OCI-LY7 (cell line): ENCODE results near the gene NLRP3. TPM values are rescaled to one million over a fixed set of nuclear protein-coding genes. Genes with fewer than 3 reads are reported as not detected.

Experiments
- BruUV-seq: library from RNA; stranded (reverse); fragments of 400-500 nt; replicated peaks from 2 replicates; lab custom pipeline; 2021; lab: Mats Ljungman, UMichigan
- CTCF ChIA-PET: fragments of 300-600 bp; sonication (Branson Sonifier 250); formaldehyde crosslinking; loops from one replicate; lab custom pipeline; 2022; ENCODE audit warnings: antibody characterized with exemption; ENCODE audit not compliant: unreplicated experiment; lab: Charles Lee
- POLR2A ChIA-PET: fragments of 300-600 bp; sonication (Branson Sonifier 250); formaldehyde crosslinking; loops from one replicate; lab custom pipeline; 2022; ENCODE audit warnings: antibody characterized with exemption; lab: Charles Lee
- DNase-seq: peaks from one replicate; pipeline ENCODE4 v3.0.0-alpha.2; 2015; ENCODE audit warnings: low spot score
- H2AFZ ChIP-seq: fragments of 200-600 bp; sonication (generic), shearing (Covaris generic); 2 replicates; pipeline ENCODE4 v1.6.1; 2014; ENCODE audit warnings: mild to moderate bottlenecking, antibody characterized with exemption, low read length, moderate library complexity
- H3K27ac ChIP-seq: fragments of 200-600 bp; sonication (generic); 2 replicates; pipeline ENCODE4 v1.5.1; 2014; ENCODE audit warnings: mixed run types, low read depth, mild to moderate bottlenecking, moderate library complexity, low read length, inconsistent platforms; ENCODE audit not compliant: poor library complexity, severe bottlenecking
- H3K36me3 ChIP-seq: fragments of 200-600 bp; sonication (generic); 2 replicates; pipeline ENCODE4 v1.6.1; 2014; ENCODE audit warnings: mild to moderate bottlenecking, antibody characterized with exemption, low read length, moderate library complexity, mixed read lengths; ENCODE audit not compliant: insufficient read depth
- H3K4me1 ChIP-seq: fragments of 200-600 bp; sonication (generic); 2 replicates; pipeline ENCODE4 v1.5.1; 2014; ENCODE audit warnings: mild to moderate bottlenecking, low read length; ENCODE audit not compliant: insufficient read depth, poor library complexity, severe bottlenecking
- H3K4me2 ChIP-seq: fragments of 200-600 bp; sonication (generic); 2 replicates; pipeline ENCODE4 v1.6.1; 2014; ENCODE audit warnings: mild to moderate bottlenecking, low read length
- H3K4me3 ChIP-seq: fragments of 200-600 bp; sonication (generic); 2 replicates; pipeline ENCODE4 v1.5.1; 2014; ENCODE audit warnings: mild to moderate bottlenecking, low read depth, low read length; ENCODE audit not compliant: poor library complexity, severe bottlenecking
- H3K79me2 ChIP-seq: fragments of 200-600 bp; sonication (generic); 2 replicates; pipeline ENCODE4 v1.6.1; 2016; ENCODE audit warnings: low read depth, mild to moderate bottlenecking, low read length, moderate library complexity, mixed read lengths; ENCODE audit not compliant: insufficient read depth
- H3K9me2 ChIP-seq: fragments of 200-600 bp; sonication (generic); 2 replicates; pipeline ENCODE4 v1.6.1; 2016; ENCODE audit warnings: mild to moderate bottlenecking, low read length, mixed read lengths; ENCODE audit not compliant: insufficient read depth
- H3K9me3 ChIP-seq: fragments of 200-600 bp; sonication (generic); 2 replicates; pipeline ENCODE4 v1.6.1; 2014; ENCODE audit warnings: mild to moderate bottlenecking, mixed run types, low read length, mixed read lengths
- H4K20me1 ChIP-seq: fragments of 200-600 bp; sonication (generic); 2 replicates; pipeline ENCODE4 v1.6.1; 2014; ENCODE audit warnings: mild to moderate bottlenecking, antibody characterized with exemption, low read length, moderate library complexity, mixed read lengths; ENCODE audit not compliant: insufficient read depth
- EZH2phosphoT487 ChIP-seq: fragments of 200-600 bp; sonication (generic); IDR thresholded peaks from 2 replicates; pipeline ENCODE4 v1.6.1; 2018; ENCODE audit warnings: low read depth, borderline replicate concordance, mild to moderate bottlenecking, mixed run types, antibody characterized with exemption, low read length, moderate library complexity, mixed read lengths
- intact Hi-C: fragments of 100-400 bp; cut with micrococcal nuclease; formaldehyde crosslinking; loops from one replicate; pipeline ENCODE4 v1.10.0; 2022; ENCODE audit not compliant: unreplicated experiment
- total RNA-seq, 2 experiments: library from RNA; depleted of rRNA in 1 of 2; stranded (reverse); fragments of >200 nt in 1 of 2; shearing (Covaris generic) in 1 of 2; gene quantifications; 2 replicates each; pipeline ENCODE4 v1.2.3, GENCODE V29; 2014 to 2022
- TF ChIP-seq, protein P1 (sequence below): fragments of 200-600 bp; sonication (generic); conservative IDR thresholded peaks from 2 replicates; pipeline ENCODE4 v1.5.1; 2014; ENCODE audit warnings: mild to moderate bottlenecking, antibody characterized with exemption, low read length, moderate library complexity, mixed read lengths

The NLRP3 gene
- total RNA-seq, 2 experiments from 2014 or later, result not detected

DNA sequence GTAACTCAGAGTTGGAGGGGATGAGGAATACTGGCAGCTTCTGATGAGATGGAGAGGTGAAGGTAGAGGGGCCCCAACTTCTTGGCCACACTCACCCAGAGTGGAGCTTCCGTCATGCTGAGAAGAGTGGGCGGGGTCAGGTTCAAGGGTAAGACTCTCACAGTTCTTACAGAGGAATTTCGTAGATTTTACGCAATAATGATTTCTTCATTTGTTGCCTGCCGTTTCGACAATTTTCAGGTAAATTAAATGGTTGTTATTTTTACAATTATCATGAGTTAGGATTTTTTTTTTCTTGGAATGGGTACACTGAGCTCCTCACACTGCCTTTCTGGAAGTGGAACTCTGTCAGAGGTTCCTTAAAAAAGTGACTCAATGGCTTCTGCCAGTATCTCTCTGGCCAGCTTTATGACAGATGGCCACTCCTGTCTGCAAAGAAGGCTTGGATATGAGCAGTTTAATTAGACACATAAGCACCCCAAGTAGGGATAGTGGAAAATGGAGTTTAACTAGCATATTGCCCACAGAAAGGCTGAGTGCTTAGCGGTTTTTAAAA lies 13.8 kb upstream of the NLRP3 start:
- no TSS peak for BruUV-seq
- Histone ChIP-seq H2AFZ (no peak overlapping the region), H3K36me3 (no peaks in the 10 kb centered on the region), H3K9me3 (no peaks in the 10 kb centered on the region), H3K27ac (no peak overlapping the region), H3K4me1 (no peaks in the 10 kb centered on the region), H3K4me2 (no peak overlapping the region), H4K20me1 (no peaks in the 10 kb centered on the region), H3K9me2 (no peaks in the 10 kb centered on the region), H3K4me3 (no peak overlapping the region), H3K79me2 (no peaks in the 10 kb centered on the region)
- ChIA-PET POLR2A (interaction anchor here (0.6 to 1.4 kb wide), 3 partner anchors 9 to 178 kb away, joined by 3 to 5 read pairs (median 4); no protein-coding TSS in a partner anchor), CTCF (no interaction called here)
- no peak for DNase-seq
- no peak for TF ChIP-seq EZH2phosphoT487
- TF ChIP-seq, protein P1, sequence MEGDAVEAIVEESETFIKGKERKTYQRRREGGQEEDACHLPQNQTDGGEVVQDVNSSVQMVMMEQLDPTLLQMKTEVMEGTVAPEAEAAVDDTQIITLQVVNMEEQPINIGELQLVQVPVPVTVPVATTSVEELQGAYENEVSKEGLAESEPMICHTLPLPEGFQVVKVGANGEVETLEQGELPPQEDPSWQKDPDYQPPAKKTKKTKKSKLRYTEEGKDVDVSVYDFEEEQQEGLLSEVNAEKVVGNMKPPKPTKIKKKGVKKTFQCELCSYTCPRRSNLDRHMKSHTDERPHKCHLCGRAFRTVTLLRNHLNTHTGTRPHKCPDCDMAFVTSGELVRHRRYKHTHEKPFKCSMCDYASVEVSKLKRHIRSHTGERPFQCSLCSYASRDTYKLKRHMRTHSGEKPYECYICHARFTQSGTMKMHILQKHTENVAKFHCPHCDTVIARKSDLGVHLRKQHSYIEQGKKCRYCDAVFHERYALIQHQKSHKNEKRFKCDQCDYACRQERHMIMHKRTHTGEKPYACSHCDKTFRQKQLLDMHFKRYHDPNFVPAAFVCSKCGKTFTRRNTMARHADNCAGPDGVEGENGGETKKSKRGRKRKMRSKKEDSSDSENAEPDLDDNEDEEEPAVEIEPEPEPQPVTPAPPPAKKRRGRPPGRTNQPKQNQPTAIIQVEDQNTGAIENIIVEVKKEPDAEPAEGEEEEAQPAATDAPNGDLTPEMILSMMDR, result no peak
- intact Hi-C loops, result no loop called here

- POLR2A ChIA-PET, result no interaction called here
- DNase-seq, result no peak
- H3K4me2 ChIP-seq, result no peak overlapping the region
- H4K20me1 ChIP-seq, result no peaks in the 10 kb centered on the region
- BruUV-seq, result no TSS peak
- intact Hi-C loops, result no loop called here
- H3K4me1 ChIP-seq, result no peaks in the 10 kb centered on the region
- no peak for TF ChIP-seq EZH2phosphoT487
- TF ChIP-seq, protein P1, result no peak
- no peaks in the 10 kb centered on the region for H3K9me2 ChIP-seq
- no peaks in the 10 kb centered on the region for H3K9me3 ChIP-seq
- H3K79me2 ChIP-seq, result no peaks in the 10 kb centered on the region
- no peaks in the 10 kb centered on the region for H3K36me3 ChIP-seq
- no peak overlapping the region for H2AFZ ChIP-seq
- no peak overlapping the region for H3K4me3 ChIP-seq
- CTCF ChIA-PET, result no interaction called here
- H3K27ac ChIP-seq, result no peak overlapping the region
Observed at GRCh38 chr1:247406014-247406656, 9.8 kb upstream of the NLRP3 start.

DNA sequence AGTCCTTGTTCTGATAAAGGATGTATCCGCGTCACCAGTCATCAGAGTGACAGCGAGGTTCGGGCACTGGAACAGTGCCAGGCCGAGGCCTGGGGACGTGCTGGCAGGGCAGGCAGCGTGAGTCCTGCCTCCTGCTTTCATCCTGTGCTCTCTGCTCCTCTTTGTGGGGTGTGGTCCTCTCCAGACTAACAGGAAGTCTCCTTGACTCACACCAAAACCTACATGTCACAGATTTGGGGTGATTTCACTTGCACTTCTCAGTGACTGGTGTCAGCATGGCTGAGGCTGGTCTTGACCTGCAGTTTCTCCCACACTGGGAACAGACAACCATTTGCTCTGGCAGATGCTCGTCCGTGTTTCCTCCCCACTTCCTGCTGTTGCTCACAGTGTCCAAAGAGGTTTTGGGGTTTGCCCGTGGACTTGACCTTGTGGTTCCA lies 8.8 kb upstream of the NLRP3 start:
- intact Hi-C loops, result no loop called here
- no TSS peak for BruUV-seq
- Histone ChIP-seq H3K4me1 (no peaks in the 10 kb centered on the region), H3K9me3 (no peaks in the 10 kb centered on the region), H4K20me1 (no peaks in the 10 kb centered on the region), H3K79me2 (no peaks in the 10 kb centered on the region), H3K4me3 (no peak overlapping the region), H3K4me2 (no peak overlapping the region), H3K27ac (no peak overlapping the region), H2AFZ (no peak overlapping the region), H3K9me2 (no peaks in the 10 kb centered on the region), H3K36me3 (no peaks in the 10 kb centered on the region)
- ChIA-PET POLR2A (no interaction called here), CTCF (no interaction called here)
- no peak for DNase-seq
- TF ChIP-seq, protein P1, result no peak
- no peak for TF ChIP-seq EZH2phosphoT487
